Osteoblast (primary cell): ENCODE measurements around the gene OR4D2. TPM values are rescaled to one million over a fixed set of nuclear protein-coding genes. Genes with fewer than 3 reads are reported as not detected.

ENCODE experiments used
- DNase-seq: peaks from one replicate; pipeline ENCODE4 v3.0.0; 2011; ENCODE audit warnings: low spot score, mixed read lengths; ENCODE audit not compliant: insufficient read length; ENCODE audit errors: missing footprints
- H2AFZ ChIP-seq: 2 replicates; pipeline ENCODE4 v1.6.0; 2011; ENCODE audit warnings: mild to moderate bottlenecking, low read length
- H3K27ac ChIP-seq: 2 replicates; pipeline ENCODE4 v1.5.1; 2011; ENCODE audit warnings: mild to moderate bottlenecking, low read depth, low read length, moderate library complexity
- H3K27me3 ChIP-seq: 2 replicates; pipeline ENCODE4 v1.6.0; 2012; ENCODE audit warnings: mild to moderate bottlenecking, control low read depth, inconsistent platforms, low read length, moderate library complexity; ENCODE audit not compliant: insufficient read depth
- H3K36me3 ChIP-seq: 2 replicates; pipeline ENCODE4 v1.5.1; 2011; ENCODE audit warnings: mild to moderate bottlenecking, low read length, control low read depth, moderate library complexity; ENCODE audit not compliant: insufficient read depth
- H3K4me1 ChIP-seq: 2 replicates; pipeline ENCODE4 v1.5.1; 2011; ENCODE audit warnings: mild to moderate bottlenecking, low read length, control low read depth, moderate library complexity; ENCODE audit not compliant: insufficient read depth
- H3K4me2 ChIP-seq: 2 replicates; pipeline ENCODE4 v1.6.0; 2011; ENCODE audit warnings: mild to moderate bottlenecking, low read length; ENCODE audit not compliant: insufficient read depth
- H3K4me3 ChIP-seq: fragments of 200-600 bp; sonication (generic); 3 replicates; pipeline ENCODE4 v1.5.1; 2012; ENCODE audit warnings: mild to moderate bottlenecking, low read length, inconsistent platforms; ENCODE audit not compliant: insufficient read depth
- H3K79me2 ChIP-seq: 2 replicates; pipeline ENCODE4 v1.6.0; 2012; ENCODE audit warnings: mild to moderate bottlenecking, low read length, control low read depth, inconsistent platforms; ENCODE audit not compliant: insufficient read depth
- H3K9me3 ChIP-seq: 2 replicates; pipeline ENCODE4 v1.5.1; 2011; ENCODE audit warnings: low read depth, low read length, control low read depth
- H4K20me1 ChIP-seq: 2 replicates; pipeline ENCODE4 v1.6.0; 2012; ENCODE audit warnings: mild to moderate bottlenecking, low read length, control low read depth; ENCODE audit not compliant: insufficient read depth
- CTCF ChIP-seq: IDR thresholded peaks from 2 replicates; pipeline ENCODE4 v1.5.1; 2011; ENCODE audit warnings: mild to moderate bottlenecking, low read depth, low read length, moderate library complexity; ENCODE audit errors: extremely low read depth
- total RNA-seq: library from RNA; depleted of rRNA; stranded (reverse); fragments of >200 nt; gene quantifications from 2 replicates; pipeline ENCODE4 v1.2.3, GENCODE V29; 2012

OR4D2 gene
- total RNA-seq, 1 donor: not detected

- no peaks in the 10 kb centered on the region for H3K36me3 ChIP-seq
- H3K27me3 ChIP-seq: peaks cover 8% of the 10 kb centered on the region
- no peak for TF ChIP-seq CTCF
- no peak overlapping the region for H2AFZ ChIP-seq
- no peaks in the 10 kb centered on the region for H3K9me3 ChIP-seq
- H3K27ac ChIP-seq: no peak overlapping the region
- no peak overlapping the region for H3K4me3 ChIP-seq
- no peaks in the 10 kb centered on the region for H3K79me2 ChIP-seq
- H3K4me2 ChIP-seq: no peak overlapping the region
- H3K4me1 ChIP-seq: no peaks in the 10 kb centered on the region
- no peak for DNase-seq
- H4K20me1 ChIP-seq: no peaks in the 10 kb centered on the region
These were observed 15.0 kb downstream of the OR4D2 start for GRCh38 chr17:58181796-58182195.

GRCh38 chr17:58183514-58183913 is 16.7 kb downstream of the OR4D2 start:
- H4K20me1 ChIP-seq: no peaks in the 10 kb centered on the region
- H3K4me2 ChIP-seq: no peak overlapping the region
- TF ChIP-seq CTCF: no peak
- no peaks in the 10 kb centered on the region for H3K4me1 ChIP-seq
- no peak overlapping the region for H3K4me3 ChIP-seq
- DNase-seq: no peak
- H3K36me3 ChIP-seq: no peaks in the 10 kb centered on the region
- H3K79me2 ChIP-seq: no peaks in the 10 kb centered on the region
- H3K27ac ChIP-seq: no peak overlapping the region
- no peaks in the 10 kb centered on the region for H3K9me3 ChIP-seq
- H2AFZ ChIP-seq: no peak overlapping the region
- peaks cover 17% of the 10 kb centered on the region for H3K27me3 ChIP-seq

- no peaks in the 10 kb centered on the region for H3K9me3 ChIP-seq
- no peaks in the 10 kb centered on the region for H4K20me1 ChIP-seq
- H3K4me1 ChIP-seq: peaks cover under 1% of the 10 kb centered on the region
- H3K4me3 ChIP-seq: no peak overlapping the region
- peaks cover 17% of the 10 kb centered on the region for H3K27me3 ChIP-seq
- H2AFZ ChIP-seq: no peak overlapping the region
- DNase-seq: no peak
- H3K27ac ChIP-seq: no peak overlapping the region
- no peaks in the 10 kb centered on the region for H3K79me2 ChIP-seq
- H3K36me3 ChIP-seq: no peaks in the 10 kb centered on the region
- no peak overlapping the region for H3K4me2 ChIP-seq
- no peak for TF ChIP-seq CTCF
These were observed 17.7 kb downstream of the OR4D2 start for GRCh38 chr17:58184308-58184985.

- Histone ChIP-seq H2AFZ (no peak overlapping the region), H3K4me2 (no peak overlapping the region), H3K79me2 (no peaks in the 10 kb centered on the region), H3K27me3 (peaks cover 17% of the 10 kb centered on the region), H3K27ac (no peak overlapping the region), H3K36me3 (no peaks in the 10 kb centered on the region), H3K9me3 (no peaks in the 10 kb centered on the region), H3K4me1 (peaks cover 7% of the 10 kb centered on the region), H4K20me1 (peaks cover 2% of the 10 kb centered on the region), H3K4me3 (no peak overlapping the region)
- no peak for TF ChIP-seq CTCF
- DNase-seq: no peak
These were observed 18.4 kb downstream of the OR4D2 start for GRCh38 chr17:58184986-58185761.
